PC-9 (cell line): ENCODE results near the gene PATJ. TPM values are rescaled to one million over a fixed set of nuclear protein-coding genes. Genes with fewer than 3 reads are reported as not detected.

ENCODE experiments used
- BruUV-seq: library from RNA; stranded (reverse); fragments of 400-500 nt; replicated peaks from 2 replicates; lab custom pipeline; 2021; lab: Mats Ljungman, UMichigan
- CTCF ChIA-PET: fragments of 300-600 bp; sonication (Branson Sonifier 250); formaldehyde crosslinking; loops from one replicate; lab custom pipeline; 2022; ENCODE audit warnings: antibody characterized with exemption; lab: Charles Lee
- POLR2A ChIA-PET: fragments of 300-600 bp; sonication (Branson Sonifier 250); formaldehyde crosslinking; loops from one replicate; lab custom pipeline; 2022; ENCODE audit warnings: antibody characterized with exemption; ENCODE audit not compliant: unreplicated experiment; lab: Charles Lee
- DNase-seq, 2 experiments: peaks; one replicate each; pipeline versions ENCODE4 v3.0.0 to v3.0.0-alpha.2; 2015 to 2022; ENCODE audit warnings: mixed read lengths in 1 of 2
- H2AFZ ChIP-seq: fragments of 200-600 bp; sonication (generic); 2 replicates; pipeline ENCODE4 v1.8.1; 2017; ENCODE audit warnings: antibody characterized with exemption
- H3F3A ChIP-seq: fragments of 200-600 bp; sonication (generic); 2 replicates; pipeline ENCODE4 v1.8.1; 2017; ENCODE audit warnings: antibody characterized with exemption, mild to moderate bottlenecking, low read depth; ENCODE audit not compliant: insufficient read depth
- H3K27ac ChIP-seq: fragments of 200-600 bp; sonication (generic); 2 replicates; pipeline ENCODE4 v1.6.1; 2016; ENCODE audit warnings: mixed run types
- H3K27me3 ChIP-seq: fragments of 200-600 bp; sonication (generic); 2 replicates; pipeline ENCODE4 v1.6.1; 2016; ENCODE audit warnings: low read depth, mixed run types; ENCODE audit not compliant: insufficient read depth
- H3K36me3 ChIP-seq: fragments of 200-600 bp; sonication (generic); 2 replicates; pipeline ENCODE4 v1.6.1; 2016; ENCODE audit warnings: low read depth, mixed run types
- H3K4me1 ChIP-seq: fragments of 200-600 bp; sonication (generic); replicated peaks from 2 replicates; pipeline ENCODE4 v1.6.1; 2016; ENCODE audit warnings: mixed run types; ENCODE audit not compliant: insufficient read depth
- H3K4me2 ChIP-seq: fragments of 200-600 bp; sonication (generic); 2 replicates; pipeline ENCODE4 v1.6.1; 2017; ENCODE audit warnings: mixed run types
- H3K4me3 ChIP-seq: fragments of 200-600 bp; sonication (generic); 2 replicates; pipeline ENCODE4 v1.6.1; 2016; ENCODE audit warnings: mixed run types
- H3K79me2 ChIP-seq: fragments of 200-600 bp; sonication (generic); 2 replicates; pipeline ENCODE4 v1.6.1; 2017; ENCODE audit warnings: low read depth, mixed run types
- H3K9me2 ChIP-seq: fragments of 200-600 bp; sonication (generic); 2 replicates; pipeline ENCODE4 v1.8.1; 2017; ENCODE audit warnings: mild to moderate bottlenecking; ENCODE audit not compliant: insufficient read depth
- H3K9me3 ChIP-seq: fragments of 200-600 bp; sonication (generic); 2 replicates; pipeline ENCODE4 v1.8.1; 2016; ENCODE audit warnings: low read depth; ENCODE audit not compliant: insufficient read depth
- H4K20me1 ChIP-seq: fragments of 200-600 bp; sonication (generic); 2 replicates; pipeline ENCODE4 v1.8.1; 2017; ENCODE audit not compliant: insufficient read depth
- CTCF ChIP-seq: fragments of 200-600 bp; sonication (generic); conservative IDR thresholded peaks from 2 replicates; pipeline ENCODE4 v1.6.1; 2017; ENCODE audit warnings: mixed run types, antibody characterized with exemption, mild to moderate bottlenecking, moderate library complexity
- EZH2 ChIP-seq: fragments of 200-600 bp; sonication (generic); IDR thresholded peaks from 2 replicates; pipeline ENCODE4 v1.8.0; 2017; ENCODE audit warnings: antibody characterized with exemption, low read depth
- intact Hi-C: fragments of 100-400 bp; cut with micrococcal nuclease; formaldehyde crosslinking; loops from one replicate; pipeline ENCODE4 v1.10.0; 2022; ENCODE audit not compliant: unreplicated experiment
- total RNA-seq: library from RNA; stranded (reverse); gene quantifications from 2 replicates; pipeline ENCODE4 v1.2.3, GENCODE V29; 2021

Gene PATJ
- total RNA-seq, 1 experiment from 2014 or later, result 91.0 TPM

- CTCF ChIA-PET, result interaction anchor here (0.6 to 1.6 kb wide), 14 partner anchors 9 to 325 kb away, joined by 3 to 13 read pairs (median 4); partner anchors contain the start of gene KANK4
- H3K4me2 ChIP-seq, result no peak overlapping the region
- no peaks in the 10 kb centered on the region for H3K79me2 ChIP-seq
- no peaks in the 10 kb centered on the region for H3K27me3 ChIP-seq
- no peak overlapping the region for H2AFZ ChIP-seq
- H3K9me2 ChIP-seq, result no peaks in the 10 kb centered on the region
- POLR2A ChIA-PET, result interaction anchor here (0.6 to 0.9 kb wide), 2 partner anchors 62 to 95 kb away, joined by 10 read pairs; no protein-coding TSS in a partner anchor
- no peak overlapping the region for H3K27ac ChIP-seq
- peaks cover 9% of the 10 kb centered on the region for H3F3A ChIP-seq
- intact Hi-C loops, result loop anchor here (1.0 to 2.0 kb wide), 5 partner anchors 119 to 571 kb away; no protein-coding TSS in a partner anchor
- no peaks in the 10 kb centered on the region for H3K9me3 ChIP-seq
- peaks cover 11% of the 10 kb centered on the region for H3K4me1 ChIP-seq
- no peak overlapping the region for H3K4me3 ChIP-seq
- no peaks in the 10 kb centered on the region for H3K36me3 ChIP-seq
- no peak for TF ChIP-seq EZH2
- TF ChIP-seq CTCF, result peak; percentile 86
- H4K20me1 ChIP-seq, result no peaks in the 10 kb centered on the region
- peak; percentile 45 to 61 for DNase-seq
- BruUV-seq, result no TSS peak
These were observed 433.4 kb downstream of the PATJ start for GRCh38 chr1:62175568-62176179.

- ChIA-PET POLR2A (no interaction called here), CTCF (interaction anchor here (1.2 to 1.6 kb wide), 4 partner anchors 46 to 230 kb away, joined by 3 to 13 read pairs (median 7); no protein-coding TSS in a partner anchor)
- Histone ChIP-seq H3K9me3 (no peaks in the 10 kb centered on the region), H2AFZ (no peak overlapping the region), H3K27me3 (no peaks in the 10 kb centered on the region), H3K9me2 (no peaks in the 10 kb centered on the region), H3F3A (peaks cover 9% of the 10 kb centered on the region), H4K20me1 (no peaks in the 10 kb centered on the region), H3K27ac (no peak overlapping the region), H3K4me2 (no peak overlapping the region), H3K79me2 (no peaks in the 10 kb centered on the region), H3K36me3 (no peaks in the 10 kb centered on the region), H3K4me3 (no peak overlapping the region), H3K4me1 (peaks cover 19% of the 10 kb centered on the region)
- no peak for TF ChIP-seq CTCF
- TF ChIP-seq EZH2, result no peak
- no peak for DNase-seq
- intact Hi-C loops, result no loop called here
- BruUV-seq, result no TSS peak
These were observed 434.5 kb downstream of the PATJ start for GRCh38 chr1:62176597-62177312.

GRCh38 chr1:62177621-62178020, 435.3 kb downstream of the PATJ start:
- CTCF ChIA-PET, result no interaction called here
- POLR2A ChIA-PET, result no interaction called here
- TF ChIP-seq CTCF (no peak), EZH2 (no peak)

More at GRCh38 chr1:62177621-62178020, 435.3 kb downstream of the PATJ start:
- Histone ChIP-seq H3K79me2 (no peaks in the 10 kb centered on the region), H3K9me3 (no peaks in the 10 kb centered on the region), H3K9me2 (no peaks in the 10 kb centered on the region), H3K4me2 (no peak overlapping the region), H3F3A (peaks cover 9% of the 10 kb centered on the region), H2AFZ (no peak overlapping the region), H3K36me3 (no peaks in the 10 kb centered on the region), H3K27me3 (no peaks in the 10 kb centered on the region), H3K27ac (no peak overlapping the region), H3K4me3 (no peak overlapping the region), H4K20me1 (no peaks in the 10 kb centered on the region), H3K4me1 (peaks cover 19% of the 10 kb centered on the region)
- no peak for DNase-seq
- intact Hi-C loops, result no loop called here
- BruUV-seq, result no TSS peak
